Measurements from ENCODE around the gene SSR3. TPM values are rescaled to one million over a fixed set of nuclear protein-coding genes. Genes with fewer than 3 reads are reported as not detected.

The SSR3 gene
- total and polyA plus RNA-seq, 7 experiments from 2014 or later = 56.0 to 158 (median 85.2) TPM

DNA sequence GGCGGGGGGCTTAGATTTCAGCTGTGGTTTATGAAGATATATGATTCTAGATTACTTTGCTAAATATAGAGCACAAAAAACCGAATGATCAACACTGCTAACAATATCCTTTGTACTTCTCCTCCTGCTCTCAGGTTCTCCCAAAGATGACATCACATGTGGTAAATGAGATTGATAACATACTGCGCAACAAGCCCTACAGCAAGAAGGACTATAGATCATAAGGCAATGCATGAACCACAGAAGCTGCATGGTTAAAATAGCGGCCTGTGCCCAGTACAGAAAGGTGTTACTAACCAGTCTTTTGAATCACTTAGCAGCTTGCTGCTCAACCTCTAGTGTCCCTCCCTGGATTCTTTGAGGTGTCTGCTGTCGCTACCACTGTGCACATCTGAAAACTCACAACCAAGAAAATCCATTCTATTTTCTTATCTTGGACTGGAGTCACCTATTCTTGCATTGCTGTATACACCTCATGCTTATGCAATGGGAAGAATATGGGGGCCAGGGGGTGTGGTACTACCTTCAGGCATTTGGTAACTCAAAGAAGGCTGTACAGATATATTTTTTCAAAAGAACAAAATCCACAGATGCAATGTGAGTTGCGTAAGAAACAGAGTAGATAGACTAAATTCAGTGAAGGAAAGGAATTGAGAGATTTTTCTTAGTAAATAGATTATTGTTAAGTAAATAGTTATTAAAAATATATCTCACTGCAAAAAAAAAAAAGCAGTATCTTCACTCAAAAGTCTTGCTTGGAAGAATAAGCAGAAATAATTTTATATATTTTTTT, 18.2 kb downstream of the SSR3 start:
- Histone ChIP-seq H3K9me3 (ENCODE audit: control insufficient read depth in 2 of 3, low read length in 3 of 3) (no peaks in the 10 kb centered on the region), H3K4me1 (ENCODE audit: control insufficient read depth in 2 of 2, insufficient read depth in 2 of 2, low read length in 2 of 2) (no peaks in the 10 kb centered on the region), H3K36me3 (ENCODE audit: control insufficient read depth in 2 of 3, insufficient read depth in 3 of 3, low read length in 3 of 3) (peaks cover 0 to 14% (median 11%) of the 10 kb centered on the region in 3 experiments), H3K27me3 (ENCODE audit: control insufficient read depth in 2 of 2, insufficient read depth in 2 of 2, low read length in 2 of 2) (no peaks in the 10 kb centered on the region), H3K27ac (ENCODE audit: low read depth, low read length) (no peak overlapping the region), H3K4me3 (ENCODE audit: low read length) (no peak overlapping the region)
- H3K27me3 Mint-ChIP-seq = no peaks in the 10 kb centered on the region
- H3K9me3 Mint-ChIP-seq = no peaks in the 10 kb centered on the region
- no peak for DNase-seq
- intact Hi-C loops (cut with micrococcal nuclease) = no loop called here
- ChIA-PET CTCF (no interaction called here), POLR2A (interaction anchor here (0.6 kb wide), 1 partner anchor 546 kb away, joined by 3 read pairs; no protein-coding TSS in a partner anchor)
- H3K27ac Mint-ChIP-seq = no peak overlapping the region
- H3K4me1 Mint-ChIP-seq = peaks cover 0 to 14% (median 0%) of the 10 kb centered on the region in 7 donors
- H3K4me3 Mint-ChIP-seq = no peak overlapping the region
- peaks cover 5 to 35% (median 10%) of the 10 kb centered on the region in 5 donors for H3K36me3 Mint-ChIP-seq
- no peak for ATAC-seq

DNA sequence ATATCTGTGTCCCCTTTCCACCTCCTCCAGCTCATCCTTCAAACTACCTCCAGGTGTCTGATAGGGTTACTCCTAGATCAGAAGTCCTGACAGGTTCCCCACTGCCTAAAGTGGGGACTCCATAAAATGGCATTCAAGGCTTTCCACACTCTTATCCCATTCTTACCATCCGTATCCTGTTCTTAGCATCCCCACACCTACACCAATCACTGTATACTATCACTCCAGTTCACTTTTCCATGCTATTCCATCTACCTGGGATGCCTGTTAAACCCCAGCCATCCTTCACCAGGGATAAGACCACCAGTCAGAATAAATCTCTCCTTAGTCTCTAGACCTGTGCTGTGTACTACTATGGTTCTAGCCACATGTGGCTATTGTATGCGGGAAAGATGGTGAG, 19.1 kb downstream of the SSR3 start:
- H3K27ac Mint-ChIP-seq = peak overlapping the region in 1 of 9 donors; percentile 54
- ATAC-seq = no peak

DNA sequence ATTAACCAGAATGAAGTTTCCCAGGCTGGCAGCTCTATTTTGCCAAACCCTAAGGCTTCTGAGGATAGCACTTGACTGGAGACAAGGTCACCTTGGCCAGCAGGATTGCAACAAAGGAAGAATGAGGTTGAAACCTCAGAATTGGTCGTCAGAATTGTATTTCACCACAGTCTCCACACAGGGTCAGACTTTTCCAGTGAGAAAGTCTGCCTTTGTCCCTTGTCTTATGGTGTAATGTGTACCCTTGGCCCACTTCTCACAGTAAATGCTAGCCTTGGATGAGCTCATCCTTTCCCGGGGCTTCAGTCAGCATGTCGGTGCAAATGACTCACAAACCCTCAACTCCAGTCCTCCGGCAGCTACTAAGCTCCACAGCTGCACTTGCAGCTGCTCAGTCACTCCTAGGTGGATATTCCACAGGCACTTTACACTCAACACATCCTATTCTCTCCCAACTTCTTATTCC, 19.7 kb downstream of the SSR3 start:
- Histone ChIP-seq H3K27ac (ENCODE audit: low read depth, low read length) (no peak overlapping the region), H3K36me3 (ENCODE audit: control insufficient read depth in 2 of 3, insufficient read depth in 3 of 3, low read length in 3 of 3) (peaks cover 0 to 11% (median 8%) of the 10 kb centered on the region in 3 experiments), H3K4me1 (ENCODE audit: control insufficient read depth in 2 of 2, insufficient read depth in 2 of 2, low read length in 2 of 2) (no peaks in the 10 kb centered on the region), H3K27me3 (ENCODE audit: control insufficient read depth in 2 of 2, insufficient read depth in 2 of 2, low read length in 2 of 2) (no peaks in the 10 kb centered on the region), H3K9me3 (ENCODE audit: control insufficient read depth in 2 of 3, low read length in 3 of 3) (no peaks in the 10 kb centered on the region), H3K4me3 (ENCODE audit: low read length) (no peak overlapping the region)
- POLR2A ChIA-PET = interaction anchor here (1.0 kb wide), 1 partner anchor 11 kb away, joined by 5 read pairs; no protein-coding TSS in a partner anchor
- ATAC-seq = no peak
- no peak overlapping the region for H3K4me3 Mint-ChIP-seq
- CTCF ChIA-PET = interaction anchor here (1.6 kb wide), 1 partner anchor 16 kb away, joined by 3 read pairs; no protein-coding TSS in a partner anchor
- intact Hi-C loops (cut with micrococcal nuclease) = no loop called here
- H3K36me3 Mint-ChIP-seq = peaks cover 7 to 45% (median 11%) of the 10 kb centered on the region in 5 donors
- no peak for DNase-seq
- no peaks in the 10 kb centered on the region for H3K9me3 Mint-ChIP-seq
- H3K27ac Mint-ChIP-seq = no peak overlapping the region
- H3K27me3 Mint-ChIP-seq = peaks cover 0 to under 1% (median 0%) of the 10 kb centered on the region in 5 donors
- H3K4me1 Mint-ChIP-seq = peaks cover 0 to 15% (median 0%) of the 10 kb centered on the region in 7 donors

More for the DNA sequence above, 19.1 kb downstream of the SSR3 start:
- Histone ChIP-seq H3K27me3 (ENCODE audit: control insufficient read depth in 2 of 2, insufficient read depth in 2 of 2, low read length in 2 of 2) (no peaks in the 10 kb centered on the region), H3K9me3 (ENCODE audit: control insufficient read depth in 2 of 3, low read length in 3 of 3) (no peaks in the 10 kb centered on the region), H3K4me1 (ENCODE audit: control insufficient read depth in 2 of 2, insufficient read depth in 2 of 2, low read length in 2 of 2) (no peaks in the 10 kb centered on the region), H3K27ac (ENCODE audit: low read depth, low read length) (no peak overlapping the region), H3K36me3 (ENCODE audit: control insufficient read depth in 2 of 3, insufficient read depth in 3 of 3, low read length in 3 of 3) (peaks cover 0 to 11% (median 8%) of the 10 kb centered on the region in 3 experiments), H3K4me3 (ENCODE audit: low read length) (no peak overlapping the region)
- H3K27me3 Mint-ChIP-seq = no peaks in the 10 kb centered on the region
- intact Hi-C loops (cut with micrococcal nuclease) = no loop called here
- peaks cover 5 to 39% (median 11%) of the 10 kb centered on the region in 5 donors for H3K36me3 Mint-ChIP-seq
- ChIA-PET POLR2A (interaction anchor here (0.6 kb wide), 1 partner anchor 547 kb away, joined by 3 read pairs; no protein-coding TSS in a partner anchor), CTCF (interaction anchor here (1.6 kb wide), 1 partner anchor 16 kb away, joined by 3 read pairs; no protein-coding TSS in a partner anchor)
- no peaks in the 10 kb centered on the region for H3K9me3 Mint-ChIP-seq
- DNase-seq = no peak
- no peak overlapping the region for H3K4me3 Mint-ChIP-seq
- peaks cover 0 to 15% (median 0%) of the 10 kb centered on the region in 7 donors for H3K4me1 Mint-ChIP-seq

DNA sequence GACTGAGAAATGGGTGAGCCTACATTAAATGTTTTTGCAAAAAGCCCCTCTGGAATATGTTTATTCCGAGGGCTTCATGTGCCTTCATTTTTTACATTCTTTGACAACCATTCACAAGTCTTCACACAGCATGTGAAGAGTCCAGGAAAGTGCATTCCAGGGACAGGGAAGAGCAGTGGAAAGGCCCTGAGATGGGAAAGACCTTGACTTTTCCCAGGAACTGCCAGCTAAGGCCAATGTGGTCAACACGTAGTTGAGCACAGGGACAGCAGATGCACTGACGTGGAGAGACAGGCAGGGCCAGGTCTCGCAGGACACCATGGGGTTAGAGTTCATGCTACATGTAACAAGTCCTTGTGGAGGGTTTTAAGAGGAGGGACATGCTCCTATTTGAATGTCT, 21.7 kb downstream of the SSR3 start:
- H3K27ac Mint-ChIP-seq = peak overlapping the region in 1 of 9 donors; percentile 9
- Histone ChIP-seq H3K27ac (ENCODE audit: low read depth, low read length) (no peak overlapping the region), H3K27me3 (ENCODE audit: control insufficient read depth in 2 of 2, insufficient read depth in 2 of 2, low read length in 2 of 2) (no peaks in the 10 kb centered on the region), H3K4me3 (ENCODE audit: low read length) (no peak overlapping the region), H3K36me3 (ENCODE audit: control insufficient read depth in 2 of 3, insufficient read depth in 3 of 3, low read length in 3 of 3) (peaks cover 0 to 3% (median 0%) of the 10 kb centered on the region in 3 experiments), H3K9me3 (ENCODE audit: control insufficient read depth in 2 of 3, low read length in 3 of 3) (no peaks in the 10 kb centered on the region), H3K4me1 (ENCODE audit: control insufficient read depth in 2 of 2, insufficient read depth in 2 of 2, low read length in 2 of 2) (no peaks in the 10 kb centered on the region)
- peaks cover 0 to 15% (median 0%) of the 10 kb centered on the region in 7 donors for H3K4me1 Mint-ChIP-seq
- ChIA-PET CTCF (no interaction called here), POLR2A (interaction anchor here (0.7 kb wide), 1 partner anchor 137 kb away, joined by 6 read pairs; no protein-coding TSS in a partner anchor)
- intact Hi-C loops (cut with micrococcal nuclease) = no loop called here
- ATAC-seq = no peak
- H3K4me3 Mint-ChIP-seq = no peak overlapping the region
- H3K9me3 Mint-ChIP-seq = peaks cover 0 to 1% (median 0%) of the 10 kb centered on the region in 11 donors
- peaks cover 0 to 12% (median 4%) of the 10 kb centered on the region in 5 donors for H3K27me3 Mint-ChIP-seq
- DNase-seq = no peak
- H3K36me3 Mint-ChIP-seq = peaks cover 6 to 46% (median 15%) of the 10 kb centered on the region in 5 donors

DNA sequence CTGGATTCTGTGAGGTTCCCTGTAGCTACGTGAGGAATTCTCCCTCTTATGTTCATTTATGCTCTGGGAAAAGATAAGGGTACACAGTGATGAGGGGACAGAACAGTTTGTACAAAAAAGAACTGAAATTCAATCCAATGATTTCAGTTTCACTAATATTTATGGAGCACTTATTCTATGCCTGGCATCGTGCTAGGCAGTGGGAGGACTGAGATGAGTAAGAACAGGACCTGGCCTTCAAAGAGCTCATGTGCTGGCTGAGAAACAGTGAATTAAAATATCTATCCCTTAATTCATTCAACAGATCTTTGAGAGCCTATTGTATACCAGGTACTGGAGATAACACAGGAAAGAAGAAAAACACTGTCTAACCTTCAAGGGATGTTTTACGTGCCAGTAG, 22.2 kb downstream of the SSR3 start:
- Mint-ChIP-seq H3K4me1 (peaks cover 0 to 15% (median 0%) of the 10 kb centered on the region in 7 donors), H3K27ac (no peak overlapping the region), H3K27me3 (peaks cover 0 to 16% (median 4%) of the 10 kb centered on the region in 5 donors), H3K4me3 (no peak overlapping the region), H3K9me3 (peaks cover 0 to 1% (median 0%) of the 10 kb centered on the region in 11 donors), H3K36me3 (peaks cover 4 to 46% (median 15%) of the 10 kb centered on the region in 5 donors)
- no peaks in the 10 kb centered on the region for H3K4me1 ChIP-seq (ENCODE audit: control insufficient read depth in 2 of 2, insufficient read depth in 2 of 2, low read length in 2 of 2)
- H3K9me3 ChIP-seq (ENCODE audit: control insufficient read depth in 2 of 3, low read length in 3 of 3) = no peaks in the 10 kb centered on the region
- intact Hi-C loops (cut with micrococcal nuclease) = no loop called here
- ATAC-seq = no peak
- peaks cover 0 to 3% (median 0%) of the 10 kb centered on the region in 3 experiments for H3K36me3 ChIP-seq (ENCODE audit: control insufficient read depth in 2 of 3, insufficient read depth in 3 of 3, low read length in 3 of 3)
- POLR2A ChIA-PET = no interaction called here
- H3K27me3 ChIP-seq (ENCODE audit: control insufficient read depth in 2 of 2, insufficient read depth in 2 of 2, low read length in 2 of 2) = no peaks in the 10 kb centered on the region
- no peak for DNase-seq
- H3K4me3 ChIP-seq (ENCODE audit: low read length) = no peak overlapping the region
- H3K27ac ChIP-seq (ENCODE audit: low read depth, low read length) = no peak overlapping the region
- CTCF ChIA-PET = no interaction called here

DNA sequence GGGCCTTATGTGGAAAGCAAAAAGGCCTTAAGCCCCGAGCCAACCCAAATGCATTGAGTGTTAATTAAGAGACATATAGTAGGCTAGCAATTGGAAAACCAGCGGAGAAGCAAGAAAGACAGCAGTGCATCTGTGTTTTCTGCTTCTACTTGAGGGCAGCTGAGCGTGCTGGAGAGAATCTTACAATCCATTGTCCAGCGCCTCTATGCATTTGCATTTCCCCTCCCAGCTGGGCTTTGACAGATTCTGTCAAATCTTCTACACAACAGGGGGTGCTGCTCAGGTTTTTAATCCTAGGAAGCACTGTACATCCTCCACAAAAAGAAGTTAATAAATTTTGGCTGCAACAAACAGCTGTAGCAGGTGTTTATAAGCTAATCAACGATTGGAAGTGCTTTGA, 23.9 kb downstream of the SSR3 start:
- no peaks in the 10 kb centered on the region for H3K4me1 ChIP-seq (ENCODE audit: control insufficient read depth in 2 of 2, insufficient read depth in 2 of 2, low read length in 2 of 2)
- Mint-ChIP-seq H3K9me3 (peaks cover 0 to 1% (median 0%) of the 10 kb centered on the region in 11 donors), H3K4me1 (peaks cover 0 to 13% (median under 1%) of the 10 kb centered on the region in 7 donors), H3K27ac (no peak overlapping the region), H3K36me3 (peaks cover 4 to 42% (median 13%) of the 10 kb centered on the region in 5 donors), H3K27me3 (peaks cover 0 to 23% (median 4%) of the 10 kb centered on the region in 5 donors), H3K4me3 (no peak overlapping the region)
- CTCF ChIA-PET = interaction anchor here (1.0 kb wide), 1 partner anchor 13 kb away, joined by 5 read pairs; no protein-coding TSS in a partner anchor
- no peak for ATAC-seq
- H3K27me3 ChIP-seq (ENCODE audit: control insufficient read depth in 2 of 2, insufficient read depth in 2 of 2, low read length in 2 of 2) = no peaks in the 10 kb centered on the region
- no peak overlapping the region for H3K4me3 ChIP-seq (ENCODE audit: low read length)
- H3K27ac ChIP-seq (ENCODE audit: low read depth, low read length) = no peak overlapping the region
- H3K36me3 ChIP-seq (ENCODE audit: control insufficient read depth in 2 of 3, insufficient read depth in 3 of 3, low read length in 3 of 3) = no peaks in the 10 kb centered on the region
- DNase-seq = no peak
- POLR2A ChIA-PET = no interaction called here
- H3K9me3 ChIP-seq (ENCODE audit: control insufficient read depth in 2 of 3, low read length in 3 of 3) = no peaks in the 10 kb centered on the region
- intact Hi-C loops (cut with micrococcal nuclease) = no loop called here
